OCI-LY1 (cell line): ENCODE data around the gene PXDN.

Source experiments
- CTCF ChIP-seq: fragments of 200-600 bp; sonication (generic), shearing (Covaris generic); IDR thresholded peaks from 2 replicates; pipeline ENCODE4 v1.5.1; 2017; ENCODE audit warnings: mild to moderate bottlenecking, antibody characterized with exemption, low read length, moderate library complexity, mixed read lengths
- EZH2 ChIP-seq: fragments of 200-600 bp; sonication (generic), shearing (Covaris generic); IDR thresholded peaks from 2 replicates; pipeline ENCODE4 v1.8.0; 2017; ENCODE audit warnings: borderline replicate concordance, mixed run types, mild to moderate bottlenecking, antibody characterized with exemption, low read length, moderate library complexity, mixed read lengths

DNA sequence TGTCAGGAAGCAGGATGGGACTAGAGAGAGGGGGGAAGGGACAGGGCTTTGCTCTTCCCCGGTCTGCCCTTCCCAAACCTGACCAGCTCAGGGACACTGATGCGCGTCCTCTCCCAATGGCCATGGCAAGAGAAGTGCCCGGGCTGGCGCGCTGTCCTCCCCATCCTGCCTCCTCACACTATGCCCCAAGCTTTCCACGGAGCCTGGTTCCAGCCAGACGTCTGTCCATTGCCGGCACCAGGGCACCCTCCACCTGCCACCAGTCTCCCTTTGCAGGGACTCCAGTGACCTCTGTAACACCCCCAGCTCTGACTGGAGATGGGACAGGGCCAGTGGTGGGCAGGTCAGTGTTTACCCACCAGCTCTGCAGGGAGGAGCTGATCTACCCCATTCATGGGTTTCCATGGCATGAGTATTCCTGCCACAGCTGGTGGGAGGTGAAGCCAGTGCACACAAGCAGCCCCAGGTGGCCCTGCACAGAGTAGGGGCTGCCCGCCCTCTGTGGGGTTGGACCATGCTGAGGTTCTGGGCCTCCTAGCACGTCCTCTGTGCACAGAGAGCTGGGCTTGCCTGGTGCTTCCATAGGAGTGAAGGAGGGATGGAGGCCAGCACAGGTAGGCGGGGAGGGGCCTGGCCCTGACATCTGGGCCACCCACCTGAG lies 109.5 kb downstream of the PXDN start:
- no peak for TF ChIP-seq CTCF
- no peak for TF ChIP-seq EZH2
